Panc1 (cell line): ENCODE measurements around the gene GCK. TPM values are rescaled to one million over a fixed set of nuclear protein-coding genes. Genes with fewer than 3 reads are reported as not detected.

ENCODE experiments used
- ATAC-seq: fragments of 200-7000 bp; cut with Tn5 transposase; 2 replicates; pipeline ENCODE4 v1.9.1; 2020; ENCODE audit warnings: mild to moderate bottlenecking, moderate library complexity
- BruUV-seq: library from RNA; stranded (reverse); fragments of 400-500 nt; replicated peaks from 2 replicates; lab custom pipeline; 2021; lab: Mats Ljungman, UMichigan
- CTCF ChIA-PET: fragments of 300-600 bp; sonication (Branson Sonifier 250); formaldehyde crosslinking; loops from one replicate; lab custom pipeline; 2022; ENCODE audit warnings: antibody characterized with exemption; lab: Charles Lee
- POLR2A ChIA-PET: fragments of 300-600 bp; sonication (Branson Sonifier 250); formaldehyde crosslinking; loops from one replicate; lab custom pipeline; 2022; ENCODE audit warnings: antibody characterized with exemption; lab: Charles Lee
- DNase-seq: peaks from one replicate; pipeline ENCODE4 v3.0.0-alpha.2; 2010; ENCODE audit warnings: low read depth, low spot score
- H3K27ac ChIP-seq: 2 replicates; pipeline ENCODE4 v1.5.1; 2011; ENCODE audit warnings: mild to moderate bottlenecking, low read length, inconsistent platforms
- H3K27me3 ChIP-seq: fragments of 200-500 bp; sonication (Bioruptor generic); 2 replicates; pipeline ENCODE4 v1.6.0; 2014; ENCODE audit warnings: low read length, inconsistent platforms; ENCODE audit not compliant: control insufficient read depth, insufficient read depth
- H3K36me3 ChIP-seq: fragments of 200-500 bp; sonication (Bioruptor generic); 2 replicates; pipeline ENCODE4 v1.5.1; 2014; ENCODE audit warnings: inconsistent platforms, mild to moderate bottlenecking, low read length, moderate library complexity; ENCODE audit not compliant: control insufficient read depth, insufficient read depth
- H3K4me1 ChIP-seq: 2 replicates; pipeline ENCODE4 v1.5.1; 2011; ENCODE audit warnings: inconsistent platforms, mild to moderate bottlenecking, low read length, moderate library complexity; ENCODE audit not compliant: control insufficient read depth, insufficient read depth
- H3K4me3 ChIP-seq, 2 experiments: 2 replicates each; pipeline ENCODE4 v1.5.1; 2011 to 2012; ENCODE audit warnings: low read depth in 2 of 2, low read length in 2 of 2, mild to moderate bottlenecking in 2 of 2, inconsistent platforms in 1 of 2, moderate library complexity in 1 of 2
- H3K9me3 ChIP-seq: fragments of 200-500 bp; sonication (Bioruptor generic); 2 replicates; pipeline ENCODE4 v1.5.1; 2014; ENCODE audit warnings: low read depth, mild to moderate bottlenecking, inconsistent platforms, low read length, moderate library complexity; ENCODE audit not compliant: control insufficient read depth, insufficient read depth
- POLR2AphosphoS5 ChIP-seq: IDR thresholded peaks from 2 replicates; pipeline ENCODE4 v1.6.1; 2012; ENCODE audit warnings: mild to moderate bottlenecking, low read depth, low read length, moderate library complexity
- REST ChIP-seq, 2 experiments: IDR thresholded peaks; 2 replicates each; pipeline ENCODE4 v1.6.1; 2011 to 2012; ENCODE audit warnings: low read depth in 2 of 2, control low read depth in 1 of 2, low read length in 1 of 2, mild to moderate bottlenecking in 1 of 2, moderate library complexity in 1 of 2; ENCODE audit not compliant: insufficient read depth in 1 of 2
- SIN3A ChIP-seq: IDR thresholded peaks from 2 replicates; pipeline ENCODE4 v1.6.1; 2012; ENCODE audit warnings: low read depth, mild to moderate bottlenecking, low read length, moderate library complexity, borderline replicate concordance; ENCODE audit not compliant: insufficient read depth
- TCF7L2 ChIP-seq: IDR thresholded peaks from 2 replicates; pipeline ENCODE4 v1.6.1; 2011; ENCODE audit warnings: mild to moderate bottlenecking, low read depth, low read length, inconsistent platforms
- in situ Hi-C: cut with HindIII; loops from 2 replicates; pipeline ENCODE4 v1.10.0; 2016; ENCODE audit warnings: low sequenced_read_pairs, low pct_unique_long_range_greater_than_20kb
- intact Hi-C: fragments of 100-400 bp; cut with micrococcal nuclease; formaldehyde crosslinking; loops from one replicate; pipeline ENCODE4 v1.10.0; 2022; ENCODE audit not compliant: unreplicated experiment
- total RNA-seq: library from RNA; stranded (reverse); gene quantifications from one replicate; pipeline ENCODE4 v1.2.1, GENCODE V29; 2021; ENCODE audit not compliant: unreplicated experiment
- TF ChIP-seq, protein P1 (sequence below): fragments of 450-650 bp; IDR thresholded peaks from 2 replicates; pipeline ENCODE4 v1.5.1; 2017; ENCODE audit warnings: mild to moderate bottlenecking

The GCK gene
- total RNA-seq, 1 experiment from 2014 or later = 0.36 TPM

DNA sequence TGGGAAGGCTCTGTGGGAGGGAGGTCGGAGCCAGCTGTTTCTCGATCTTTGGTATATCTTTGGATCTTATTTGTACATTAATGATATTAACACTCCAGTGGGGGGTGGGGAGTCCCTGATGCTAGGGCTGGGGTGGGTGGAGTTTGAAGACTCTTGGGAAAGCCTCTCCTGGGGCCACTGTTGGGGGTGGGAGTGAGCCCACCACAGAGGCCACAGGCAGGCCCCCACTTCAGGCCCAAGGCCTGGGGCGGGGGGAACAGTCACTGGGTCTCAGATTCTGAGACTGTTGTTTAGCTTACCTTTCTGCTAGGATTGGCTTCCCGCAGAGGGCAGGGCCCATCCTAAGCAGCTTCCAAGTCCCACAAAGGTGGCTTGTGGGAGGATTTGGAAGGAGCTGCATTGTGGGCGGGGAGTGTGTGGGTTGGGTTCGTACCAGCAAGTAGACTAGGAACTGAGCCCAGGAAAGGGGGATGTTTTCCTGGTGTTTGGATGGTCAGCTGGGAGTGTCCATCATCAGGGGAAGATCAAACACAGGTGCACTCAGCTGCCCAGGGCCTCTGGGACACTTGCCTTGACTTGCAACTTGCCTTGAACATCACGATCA, 23.4 kb upstream of the GCK start:
- DNase-seq (no peak), ATAC-seq (no peak)
- CTCF ChIA-PET = no interaction called here
- 0 out of 2 replicates have a peak, but pooled peaks cover 2% of the 10 kb centered on the region for H3K4me1 ChIP-seq
- H3K27me3 ChIP-seq = no peaks in the 10 kb centered on the region
- peaks cover 30% of the 10 kb centered on the region for H3K36me3 ChIP-seq
- H3K9me3 ChIP-seq = no peaks in the 10 kb centered on the region
- no peak for TF ChIP-seq REST (IDR thresholded peaks at IDR 0.05; ENCODE audit: insufficient read depth in 1 of 2, low read depth in 2 of 2, low read length in 1 of 2)
- no peak for TF ChIP-seq SIN3A
- TF ChIP-seq, protein P1, sequence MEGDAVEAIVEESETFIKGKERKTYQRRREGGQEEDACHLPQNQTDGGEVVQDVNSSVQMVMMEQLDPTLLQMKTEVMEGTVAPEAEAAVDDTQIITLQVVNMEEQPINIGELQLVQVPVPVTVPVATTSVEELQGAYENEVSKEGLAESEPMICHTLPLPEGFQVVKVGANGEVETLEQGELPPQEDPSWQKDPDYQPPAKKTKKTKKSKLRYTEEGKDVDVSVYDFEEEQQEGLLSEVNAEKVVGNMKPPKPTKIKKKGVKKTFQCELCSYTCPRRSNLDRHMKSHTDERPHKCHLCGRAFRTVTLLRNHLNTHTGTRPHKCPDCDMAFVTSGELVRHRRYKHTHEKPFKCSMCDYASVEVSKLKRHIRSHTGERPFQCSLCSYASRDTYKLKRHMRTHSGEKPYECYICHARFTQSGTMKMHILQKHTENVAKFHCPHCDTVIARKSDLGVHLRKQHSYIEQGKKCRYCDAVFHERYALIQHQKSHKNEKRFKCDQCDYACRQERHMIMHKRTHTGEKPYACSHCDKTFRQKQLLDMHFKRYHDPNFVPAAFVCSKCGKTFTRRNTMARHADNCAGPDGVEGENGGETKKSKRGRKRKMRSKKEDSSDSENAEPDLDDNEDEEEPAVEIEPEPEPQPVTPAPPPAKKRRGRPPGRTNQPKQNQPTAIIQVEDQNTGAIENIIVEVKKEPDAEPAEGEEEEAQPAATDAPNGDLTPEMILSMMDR = no peak
- TF ChIP-seq TCF7L2 = no peak
- no peak for TF ChIP-seq POLR2AphosphoS5
- in situ Hi-C loops = loop anchor here (25.0 kb wide), 1 partner anchor 125 kb away; the partner anchor contains the start of gene CAMK2B
- POLR2A ChIA-PET = no interaction called here
- no peak overlapping the region for H3K4me3 ChIP-seq
- intact Hi-C loops = no loop called here
- no peak overlapping the region for H3K27ac ChIP-seq
- no TSS peak for BruUV-seq

GRCh38 chr7:44212018-44212417, 22.8 kb upstream of the GCK start:
- Histone ChIP-seq H3K27me3 (no peaks in the 10 kb centered on the region), H3K27ac (no peak overlapping the region), H3K4me3 (no peak overlapping the region), H3K36me3 (peaks cover 36% of the 10 kb centered on the region), H3K4me1 (0 out of 2 replicates have a peak, but pooled peaks cover 2% of the 10 kb centered on the region), H3K9me3 (no peaks in the 10 kb centered on the region)
- DNase-seq = no peak
- POLR2A ChIA-PET = no interaction called here
- CTCF ChIA-PET = no interaction called here
- TF ChIP-seq REST (IDR thresholded peaks at IDR 0.05; ENCODE audit: insufficient read depth in 1 of 2, low read depth in 2 of 2, low read length in 1 of 2) = no peak
- no peak for TF ChIP-seq TCF7L2
- TF ChIP-seq, protein P1 = no peak
- no peak for TF ChIP-seq POLR2AphosphoS5
- TF ChIP-seq SIN3A = no peak
- in situ Hi-C loops (loop anchor here (25.0 kb wide), 1 partner anchor 125 kb away; the partner anchor contains the start of gene CAMK2B), intact Hi-C loops (no loop called here)
- no peak for ATAC-seq
- no TSS peak for BruUV-seq
